Lower lobe of right lung (tissue), 2 donors: ENCODE measurements around the gene GMEB2. TPM values are rescaled to one million over a fixed set of nuclear protein-coding genes. Genes with fewer than 3 reads are reported as not detected.
"Not testable (repeated sequence)": the region's sequence is repeated elsewhere in the genome, so short reads cannot be mapped to it uniquely, and the experiment has no call there.

ENCODE experiments used
- ATAC-seq, 2 donors: fragments of 200-7000 bp; cut with Tn5 transposase; one replicate each; pipeline ENCODE4 v1.9.1; 2020 to 2022; ENCODE audit warnings: mild to moderate bottlenecking in 2 of 2, moderate library complexity in 2 of 2
- DNase-seq: peaks from one replicate; pipeline ENCODE4 v3.0.0-alpha.2; 2020
- H3K27ac ChIP-seq: fragments of 200-600 bp; one replicate; pipeline ENCODE4 v1.8.0; 2022
- H3K27me3 ChIP-seq: fragments of 200-600 bp; one replicate; pipeline ENCODE4 v1.8.0; 2022; ENCODE audit warnings: low read depth
- H3K36me3 ChIP-seq: fragments of 200-600 bp; one replicate; pipeline ENCODE4 v1.8.0; 2022; ENCODE audit warnings: mild to moderate bottlenecking
- H3K4me1 ChIP-seq: fragments of 200-600 bp; one replicate; pipeline ENCODE4 v1.8.0; 2022
- H3K4me3 ChIP-seq: fragments of 200-600 bp; one replicate; pipeline ENCODE4 v1.8.0; 2022; ENCODE audit warnings: mild to moderate bottlenecking
- H3K9me3 ChIP-seq: fragments of 200-600 bp; one replicate; pipeline ENCODE4 v1.8.0; 2022
- CTCF ChIP-seq: fragments of 200-600 bp; IDR thresholded peaks from one replicate; pipeline ENCODE4 v1.8.0; 2022; ENCODE audit warnings: antibody characterized with exemption, mild to moderate bottlenecking
- intact Hi-C: fragments of 100-400 bp; cut with DNase I; formaldehyde crosslinking; loops from one replicate; pipeline ENCODE4 v1.11.0; 2022
- long read RNA-seq: library from polyadenylated mRNA; unstranded; transcript quantifications from one replicate; pipeline ENCODE4 v2.0.0, GENCODE V29; 2021
- total RNA-seq: library from RNA; stranded (reverse); fragmentation: NEBNext Ultra II Directional; extraction: Animal tissue kit (Norgen Biotek cat#: 25700); gene quantifications from one replicate; pipeline ENCODE4 v1.2.1, GENCODE V29; 2021
- donor health status: DM: no; HTN: yes; CAD: no; lungs with severe emphysema.

Gene GMEB2
- 9.7 TPM for total RNA-seq
- long read RNA-seq, full-length matches to known transcripts: 8 of 23 reads
- long read RNA-seq, partial matches to known transcripts: 1 of 23 reads
- long read RNA-seq, other reads (novel, unspliced or antisense): 14 of 23 reads

- DNase-seq (peak; percentile 83), ATAC-seq (peak; percentile 44 to 57)
- intact Hi-C loops: no loop called here
- TF ChIP-seq CTCF: no peak
- no peaks in the 10 kb centered on the region for H3K27me3 ChIP-seq
- H3K36me3 ChIP-seq: no peaks in the 10 kb centered on the region
- peak within 1 kb of the TSS; percentile 98 for H3K4me3 ChIP-seq
- no peaks in the 10 kb centered on the region for H3K9me3 ChIP-seq
- H3K4me1 ChIP-seq: peaks cover 27% of the 10 kb centered on the region
- peak within 1 kb of the TSS; percentile 96 for H3K27ac ChIP-seq
These were observed at the start of gene GMEB2 for GRCh38 chr20:63626424-63627128. GMEB2 (minus strand) TSS chr20:63627101; CDS start chr20:63619397, 7,704 bp downstream.

GRCh38 chr20:63675681-63676368 lies 48.9 kb upstream of the GMEB2 start:
- intact Hi-C loops: no loop called here
- ATAC-seq (no peak), DNase-seq (no peak)
- no peak for TF ChIP-seq CTCF
- no peak overlapping the region for H3K4me3 ChIP-seq
- no peaks in the 10 kb centered on the region for H3K27me3 ChIP-seq
- no peaks in the 10 kb centered on the region for H3K4me1 ChIP-seq
- H3K27ac ChIP-seq: no peak overlapping the region
- peaks cover 65% of the 10 kb centered on the region for H3K36me3 ChIP-seq
- no peaks in the 10 kb centered on the region for H3K9me3 ChIP-seq

- Histone ChIP-seq H3K4me1 (no peaks in the 10 kb centered on the region), H3K36me3 (peaks cover 60% of the 10 kb centered on the region), H3K9me3 (no peaks in the 10 kb centered on the region), H3K27me3 (no peaks in the 10 kb centered on the region), H3K4me3 (no peak overlapping the region), H3K27ac (no peak overlapping the region)
- no peak for DNase-seq
- no peak for TF ChIP-seq CTCF
- ATAC-seq: peak in 1 of 2 donors; percentile 22
- intact Hi-C loops: no loop called here
These were observed 47.0 kb upstream of the GMEB2 start for GRCh38 chr20:63673951-63674350.

- no peak overlapping the region for H3K4me3 ChIP-seq
- ATAC-seq (no peak), DNase-seq (no peak)
- no peaks in the 10 kb centered on the region for H3K4me1 ChIP-seq
- no peaks in the 10 kb centered on the region for H3K9me3 ChIP-seq
- no peak for TF ChIP-seq CTCF
- no peaks in the 10 kb centered on the region for H3K27me3 ChIP-seq
- H3K36me3 ChIP-seq: peaks cover 65% of the 10 kb centered on the region
- intact Hi-C loops: no loop called here
- no peak overlapping the region for H3K27ac ChIP-seq
These were observed 45.8 kb upstream of the GMEB2 start for GRCh38 chr20:63672666-63673065.

- DNase-seq, ATAC-seq, H3K27me3 ChIP-seq, intact Hi-C loops, H3K9me3 ChIP-seq, H3K27ac ChIP-seq, H3K4me3 ChIP-seq, H3K4me1 ChIP-seq: not testable (repeated sequence)
- peaks cover 68% of the 10 kb centered on the region for H3K36me3 ChIP-seq
These were observed 44.8 kb upstream of the GMEB2 start for GRCh38 chr20:63671695-63672094.

- Histone ChIP-seq H3K36me3 (peaks cover 62% of the 10 kb centered on the region), H3K9me3 (no peaks in the 10 kb centered on the region), H3K4me1 (no peaks in the 10 kb centered on the region), H3K27me3 (no peaks in the 10 kb centered on the region), H3K4me3 (no peak overlapping the region), H3K27ac (no peak overlapping the region)
- no peak for TF ChIP-seq CTCF
- ATAC-seq (no peak), DNase-seq (no peak)
- intact Hi-C loops: no loop called here
These were observed 41.5 kb upstream of the GMEB2 start for GRCh38 chr20:63668351-63668750.
